A673 (cell line): ENCODE measurements around the gene PCDH18.

ENCODE experiments used
- CTCF ChIP-seq: fragments of 300-800, 200-600 bp; sonication (generic); conservative IDR thresholded peaks from 2 replicates; pipeline ENCODE4 v1.5.1; 2017; ENCODE audit warnings: low read depth, mild to moderate bottlenecking, antibody characterized with exemption, low read length, moderate library complexity, mixed read lengths
- EZH2 ChIP-seq: fragments of 200-600 bp; sonication (generic); IDR thresholded peaks from 2 replicates; pipeline ENCODE4 v1.6.1; 2017; ENCODE audit warnings: borderline replicate concordance, low read depth, mild to moderate bottlenecking, mixed read lengths, antibody characterized with exemption, low read length; ENCODE audit not compliant: poor library complexity, severe bottlenecking

GRCh38 chr4:137530176-137530575, 2.1 kb downstream of the PCDH18 start:
- TF ChIP-seq CTCF (no peak), EZH2 (no peak)
